NCI-H226 (cell line): ENCODE data around the gene KDF1.
"Not testable (repeated sequence)": the region's sequence is repeated elsewhere in the genome, so short reads cannot be mapped to it uniquely, and the experiment has no call there.

Experiments used
- DNase-seq: peaks from one replicate; pipeline ENCODE4 v3.0.0-alpha.2; 2015

Gene KDF1

DNA sequence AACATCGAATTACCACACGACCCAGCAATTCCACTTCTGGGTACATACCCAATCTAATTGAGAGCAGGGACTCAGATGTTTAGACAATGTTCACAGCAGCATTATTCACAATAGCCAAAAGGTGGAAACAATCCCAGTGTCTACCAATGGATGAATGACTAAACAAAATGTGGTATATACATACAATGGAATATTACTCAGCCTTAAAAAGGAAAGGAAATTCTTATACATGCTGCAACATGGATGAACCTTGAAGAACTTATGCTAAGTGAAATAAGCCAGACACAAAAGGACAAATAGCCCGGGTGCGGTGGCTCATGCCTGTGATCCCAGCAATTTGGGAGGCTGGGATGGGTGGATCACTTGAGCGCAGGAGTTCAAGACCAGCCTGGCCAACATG lies 6.9 kb downstream of the KDF1 start:
- DNase-seq: no peak

DNA sequence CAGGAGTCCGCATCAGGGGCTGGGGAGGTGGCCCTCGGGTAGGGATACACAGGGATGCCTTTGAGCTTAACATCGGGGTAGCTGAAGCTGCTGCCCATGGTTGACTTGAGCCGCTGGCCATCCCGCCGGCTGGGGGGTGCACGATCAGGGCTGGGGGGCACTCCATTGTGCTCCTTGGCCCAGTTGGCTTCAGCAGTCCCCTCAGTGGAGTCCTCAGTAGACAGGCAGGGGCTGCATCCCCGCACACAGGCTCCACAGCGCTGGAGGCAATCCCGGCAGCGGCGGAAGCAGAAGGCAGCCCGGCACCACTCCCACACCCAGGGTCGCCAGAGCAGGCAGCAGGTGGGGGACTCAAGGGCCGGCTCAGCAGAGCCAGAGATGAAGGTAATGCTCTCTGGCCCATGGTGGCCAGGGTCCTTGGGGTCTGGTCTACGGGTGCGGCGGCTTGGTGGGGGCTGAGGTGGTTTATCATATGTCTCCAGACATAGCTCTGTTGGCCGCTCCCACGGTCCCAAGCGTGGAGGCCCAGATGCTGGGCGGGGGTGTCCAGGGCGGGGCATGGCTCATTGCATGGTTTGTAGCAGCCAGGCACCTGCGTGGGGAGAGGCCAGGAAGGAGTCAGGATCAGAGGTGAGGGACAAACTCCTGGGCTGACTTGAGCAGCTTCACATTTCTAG lies 8.3 kb downstream of the KDF1 start:
- DNase-seq: no peak

DNA sequence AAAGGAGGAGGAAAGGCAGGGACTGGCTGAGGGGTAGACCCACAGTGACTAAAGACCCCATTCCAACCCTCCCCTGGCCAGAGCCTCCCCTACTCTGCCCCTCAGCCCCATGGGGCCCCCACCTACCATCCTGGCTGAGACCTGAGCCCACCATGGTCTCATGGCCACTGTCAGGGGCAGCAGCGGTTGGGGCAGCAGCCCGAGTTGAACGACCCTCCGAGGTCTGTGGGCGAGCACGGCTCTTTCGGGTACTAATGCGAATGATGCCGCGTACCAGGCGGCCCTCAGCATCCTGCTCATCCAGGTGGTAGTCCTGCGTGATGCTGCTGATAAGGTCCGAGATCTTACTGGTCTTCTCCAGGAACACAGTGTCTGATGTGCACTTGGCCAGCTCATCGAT lies 9.1 kb downstream of the KDF1 start:
- no peak for DNase-seq

DNA sequence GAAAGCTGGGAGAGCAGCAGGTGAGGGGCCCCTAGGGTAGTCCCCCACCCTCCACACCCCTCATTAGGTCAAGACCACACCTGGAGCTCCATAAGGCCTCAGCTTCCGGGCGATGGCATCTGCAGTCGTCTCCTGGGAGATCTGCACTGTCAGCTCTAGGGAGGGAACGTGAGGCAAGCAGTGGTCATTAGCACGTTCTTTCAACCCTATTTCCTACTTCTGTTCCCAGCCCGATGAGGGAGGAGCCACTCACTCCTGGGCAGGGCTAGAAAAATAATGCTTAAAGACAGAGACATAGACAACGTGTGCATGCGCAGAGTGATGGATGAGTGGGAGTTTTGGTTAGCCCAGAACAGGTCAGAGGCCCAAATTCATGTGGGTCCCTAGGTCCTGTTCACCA lies 9.7 kb downstream of the KDF1 start:
- no peak for DNase-seq

DNA sequence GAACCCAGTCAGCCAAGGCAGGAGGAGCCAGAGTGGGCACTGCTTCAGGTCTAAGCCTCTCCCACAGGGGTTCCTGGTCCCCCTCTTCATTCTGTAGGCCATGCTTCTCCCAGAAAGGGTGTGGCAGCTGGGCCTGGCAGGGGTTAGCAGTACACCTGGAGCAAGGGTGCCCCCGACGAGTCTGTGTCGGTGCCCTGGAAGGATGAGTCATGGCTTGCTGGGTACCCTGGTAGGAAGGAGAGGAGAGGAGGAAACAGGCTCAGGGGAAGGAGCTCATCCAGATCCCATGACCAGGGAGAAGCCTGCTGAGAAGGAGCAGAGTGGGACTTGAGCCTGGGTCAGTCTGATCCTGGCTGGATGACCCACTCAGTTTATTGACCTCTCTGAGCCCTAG lies 10.3 kb downstream of the KDF1 start:
- DNase-seq: no peak

DNA sequence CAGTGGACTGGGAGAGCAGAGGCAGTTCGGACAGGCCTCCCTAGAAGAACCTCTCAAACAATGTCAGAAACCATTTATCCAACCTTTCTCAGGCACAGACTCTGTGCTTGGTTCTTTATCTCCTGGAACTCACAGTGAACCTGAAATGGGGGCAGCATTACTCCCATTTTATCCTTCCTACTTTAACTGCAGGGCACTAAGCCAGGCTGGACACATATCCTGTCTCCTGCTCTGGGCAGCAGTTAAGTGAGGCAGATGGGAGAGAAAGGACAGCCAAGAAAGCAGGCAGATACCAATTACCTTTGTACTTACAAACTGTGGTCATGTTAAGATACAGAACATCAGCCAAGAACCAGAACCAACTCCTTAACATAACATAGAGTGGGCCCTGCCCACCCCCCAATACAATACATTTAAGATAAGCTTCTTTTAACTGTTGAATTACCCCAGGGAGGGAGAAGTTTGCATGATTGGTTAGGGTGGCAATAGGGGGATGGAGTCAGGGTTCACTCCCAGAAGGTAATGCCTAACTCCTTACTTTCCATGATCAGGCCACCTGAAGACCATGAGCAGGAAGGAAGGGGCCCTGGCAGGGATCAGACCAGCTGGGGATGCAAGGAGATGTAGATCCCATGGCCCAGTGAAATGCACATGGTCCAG lies 10.9 kb downstream of the KDF1 start:
- peak; percentile 14 for DNase-seq

DNA sequence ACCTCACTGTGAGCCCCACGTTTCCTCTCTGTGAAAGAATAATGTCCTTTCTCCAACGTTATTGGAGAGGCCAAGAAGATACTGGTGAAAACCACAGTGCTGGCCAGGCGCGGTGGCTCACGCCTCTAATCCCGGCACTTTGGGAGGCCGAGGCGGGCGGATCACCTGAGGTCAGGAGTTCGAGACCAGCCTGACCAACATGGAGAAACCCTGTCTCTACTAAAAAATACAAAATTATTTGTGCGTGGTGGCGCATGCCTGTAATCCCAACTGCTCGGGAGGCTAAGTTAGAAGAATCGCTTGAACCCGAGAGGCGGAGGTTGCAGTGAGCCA lies 11.6 kb downstream of the KDF1 start:
- not testable (repeated sequence) for DNase-seq

DNA sequence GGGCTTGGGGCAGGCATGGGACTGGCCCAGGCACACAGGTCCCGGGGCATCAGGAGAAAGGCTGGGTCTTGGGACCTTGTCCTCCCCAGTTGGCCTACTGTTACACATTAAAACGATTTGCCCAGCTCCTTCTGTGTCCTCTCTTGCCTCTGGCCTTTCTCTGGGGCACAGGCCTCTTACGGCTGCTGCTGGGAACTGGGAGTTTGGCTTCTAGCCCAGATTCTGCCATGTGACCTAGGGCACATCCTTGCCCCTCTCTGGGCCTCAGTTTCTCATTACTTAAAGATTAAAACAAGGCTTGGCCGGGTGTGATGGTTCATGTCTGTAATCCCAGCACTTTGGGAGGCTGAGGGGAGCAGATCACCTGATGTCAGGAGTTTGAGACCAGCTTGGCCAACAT lies 14.0 kb downstream of the KDF1 start:
- DNase-seq: no peak

DNA sequence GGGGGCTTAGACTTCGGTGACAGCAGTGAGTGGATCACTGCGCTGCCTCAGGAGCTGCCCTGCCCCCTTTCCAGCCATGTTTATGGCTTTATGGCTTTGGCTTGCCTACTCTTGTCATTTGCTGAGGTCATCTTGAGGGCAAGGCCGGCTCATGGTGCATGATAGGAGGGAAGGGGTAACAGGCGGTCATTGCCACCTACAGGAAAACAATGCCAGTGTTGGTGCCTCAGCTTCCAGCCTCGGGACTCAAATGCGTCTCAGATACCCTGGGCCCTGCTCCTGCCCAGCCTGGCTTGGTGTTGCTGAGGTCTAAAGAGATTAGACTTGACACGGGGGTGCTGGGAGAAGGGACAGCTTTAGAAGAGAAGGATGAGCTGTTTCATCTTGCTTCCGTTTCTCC lies 14.5 kb downstream of the KDF1 start:
- no peak for DNase-seq

DNA sequence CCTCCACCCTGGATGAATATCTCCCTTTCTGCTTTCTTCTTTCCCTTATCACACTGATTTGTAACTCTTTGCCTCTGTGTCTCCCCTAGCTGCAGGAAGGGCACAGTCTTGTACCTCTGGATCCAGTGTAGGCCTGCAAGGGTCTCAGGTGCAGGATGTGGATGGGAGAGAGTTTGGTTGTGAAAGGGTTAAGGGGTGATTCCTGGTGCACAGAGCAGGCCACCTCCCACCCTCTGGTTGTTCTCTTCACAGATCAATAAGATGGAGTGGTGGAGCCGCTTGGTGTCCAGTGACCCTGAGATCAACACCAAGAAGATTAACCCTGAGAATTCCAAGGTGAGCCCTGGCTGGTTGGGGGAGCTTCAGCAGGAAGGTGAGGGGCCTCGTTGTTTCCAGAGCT lies 15.1 kb downstream of the KDF1 start:
- no peak for DNase-seq

DNA sequence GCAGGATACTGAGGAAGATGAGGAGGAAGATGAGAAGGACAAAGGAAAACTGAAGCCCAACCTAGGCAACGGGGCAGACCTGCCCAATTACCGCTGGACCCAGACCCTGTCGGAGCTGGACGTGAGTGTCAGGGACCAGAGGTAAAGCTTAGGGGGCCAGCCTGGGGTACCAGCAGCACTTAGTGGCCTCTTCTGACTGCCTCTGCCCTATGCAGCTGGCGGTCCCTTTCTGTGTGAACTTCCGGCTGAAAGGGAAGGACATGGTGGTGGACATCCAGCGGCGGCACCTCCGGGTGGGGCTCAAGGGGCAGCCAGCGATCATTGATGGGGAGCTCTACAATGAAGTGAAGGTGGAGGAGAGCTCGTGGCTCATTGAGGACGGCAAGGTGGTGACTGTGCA lies 17.6 kb downstream of the KDF1 start:
- DNase-seq: no peak

DNA sequence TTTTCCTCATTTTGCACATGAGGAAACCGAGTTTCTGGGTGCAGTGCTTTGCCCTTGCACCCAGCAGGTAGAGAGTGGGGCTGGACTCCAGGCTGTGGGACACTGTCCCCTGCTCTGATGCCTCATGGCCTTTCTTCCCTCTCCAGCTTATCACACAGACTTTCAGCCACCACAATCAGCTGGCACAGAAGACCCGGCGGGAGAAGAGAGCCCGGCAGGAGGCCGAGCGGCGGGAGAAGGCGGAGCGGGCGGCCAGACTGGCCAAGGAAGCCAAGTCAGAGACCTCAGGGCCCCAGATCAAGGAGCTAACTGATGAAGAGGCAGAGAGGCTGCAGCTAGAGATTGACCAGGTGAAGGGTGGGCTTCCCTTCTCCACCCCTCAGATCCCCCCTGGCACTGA lies 19.0 kb downstream of the KDF1 start:
- no peak for DNase-seq

DNA sequence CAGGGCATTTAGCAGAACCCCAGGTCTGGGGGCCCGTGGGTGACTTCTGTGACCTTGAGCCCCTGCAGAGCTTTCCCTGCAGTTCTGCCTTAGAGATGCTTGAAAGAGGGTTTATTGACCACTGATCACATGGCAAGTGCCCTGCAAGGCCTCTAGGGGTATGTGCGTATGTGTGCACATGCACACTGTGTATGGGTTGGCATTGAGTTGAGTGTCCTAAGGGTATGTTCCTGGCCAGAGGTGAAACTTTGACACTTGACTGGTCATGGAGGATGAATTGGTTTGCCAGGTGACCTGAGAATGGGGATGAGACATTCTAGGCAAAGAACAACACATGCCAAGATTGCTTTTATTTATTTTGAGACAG lies 21.6 kb downstream of the KDF1 start:
- DNase-seq: no peak

DNA sequence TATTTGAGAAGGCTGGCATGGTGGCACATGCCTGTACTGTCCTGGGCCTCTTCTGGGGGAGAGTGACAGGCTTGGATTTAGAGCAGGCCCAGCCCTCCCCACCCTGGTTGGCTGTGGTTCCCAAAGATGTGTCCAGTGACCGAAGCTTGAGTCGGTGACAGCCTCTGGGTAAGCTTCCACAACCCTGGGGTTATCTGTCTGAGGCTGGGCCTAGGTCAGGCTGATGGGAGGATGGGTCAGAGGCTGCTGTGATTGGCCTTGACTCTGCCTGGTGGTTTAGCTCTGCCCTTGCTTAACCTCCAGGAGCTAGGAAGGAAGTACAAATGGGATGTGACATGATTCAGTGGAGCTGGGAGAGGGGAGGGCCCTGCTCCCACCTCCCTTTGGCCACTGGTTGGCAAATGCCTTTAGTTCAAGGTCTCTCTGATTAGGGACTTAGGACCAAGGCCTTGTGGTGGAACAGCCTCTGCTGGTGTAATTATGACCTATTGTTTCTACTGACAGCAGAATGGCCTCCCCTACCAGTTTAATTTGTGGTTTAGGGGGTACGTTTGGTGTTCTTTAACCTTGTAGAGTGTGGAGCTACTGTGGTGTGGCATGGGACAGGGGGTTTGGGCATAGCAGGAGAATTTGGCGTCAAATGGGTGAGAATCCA lies 22.1 kb downstream of the KDF1 start:
- no peak for DNase-seq

DNA sequence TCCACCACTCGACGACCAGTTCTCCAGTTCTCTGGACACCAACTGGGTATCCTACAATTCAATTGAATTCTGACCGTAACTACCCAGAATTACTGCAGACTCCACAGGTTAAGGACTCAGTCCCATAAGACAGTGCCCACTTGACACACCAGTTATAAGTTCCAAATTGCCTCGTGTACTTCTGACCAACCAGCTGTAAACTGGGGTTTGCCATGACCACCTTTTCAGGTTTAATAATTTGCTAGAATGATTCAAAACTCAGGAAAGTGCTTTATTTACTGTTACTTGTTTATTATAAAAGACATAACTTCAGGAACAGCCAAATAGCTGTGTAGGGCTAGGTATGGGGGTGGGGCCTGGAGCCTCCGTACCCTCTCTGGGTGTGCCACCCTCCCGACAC lies 23.4 kb downstream of the KDF1 start:
- DNase-seq: no peak

DNA sequence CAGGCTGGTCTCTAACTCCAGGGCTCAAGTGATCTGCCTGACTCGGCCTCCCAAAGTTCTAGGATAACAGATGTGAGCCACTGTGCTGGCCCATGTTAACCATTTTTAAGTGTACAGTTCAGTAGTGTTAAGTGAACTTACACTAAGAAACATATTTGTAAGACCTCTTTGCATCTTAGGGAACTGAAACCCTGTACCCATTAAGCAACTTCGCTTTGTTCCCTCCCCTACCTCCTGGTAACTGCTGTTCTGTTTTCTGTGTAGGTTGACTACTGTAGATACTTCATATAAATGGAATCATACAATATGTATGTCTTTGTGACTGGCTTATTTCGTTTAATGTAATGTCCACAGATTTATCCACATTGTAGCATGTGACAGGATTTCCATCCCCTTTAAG lies 27.7 kb downstream of the KDF1 start:
- no peak for DNase-seq

DNA sequence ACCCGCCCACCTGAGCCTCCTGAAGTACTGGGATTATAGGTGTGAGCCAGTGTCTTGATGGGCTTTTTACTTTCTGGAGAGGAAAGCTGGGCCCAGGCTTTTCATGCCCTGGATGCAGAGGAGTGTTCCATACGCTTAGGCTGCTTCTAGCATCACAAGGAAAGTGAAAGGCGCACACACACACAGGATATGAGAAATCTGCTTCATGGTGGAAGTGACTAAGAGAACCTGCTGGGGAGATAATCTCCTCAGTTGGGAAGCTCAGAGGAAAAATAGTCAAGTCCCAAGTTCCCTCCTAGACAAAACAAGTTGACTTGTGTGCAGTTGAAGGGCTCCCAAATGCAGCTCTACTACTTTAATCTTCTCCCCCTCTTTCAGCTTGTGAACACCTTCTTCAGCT lies 36.6 kb downstream of the KDF1 start:
- peak; percentile 67 for DNase-seq

DNA sequence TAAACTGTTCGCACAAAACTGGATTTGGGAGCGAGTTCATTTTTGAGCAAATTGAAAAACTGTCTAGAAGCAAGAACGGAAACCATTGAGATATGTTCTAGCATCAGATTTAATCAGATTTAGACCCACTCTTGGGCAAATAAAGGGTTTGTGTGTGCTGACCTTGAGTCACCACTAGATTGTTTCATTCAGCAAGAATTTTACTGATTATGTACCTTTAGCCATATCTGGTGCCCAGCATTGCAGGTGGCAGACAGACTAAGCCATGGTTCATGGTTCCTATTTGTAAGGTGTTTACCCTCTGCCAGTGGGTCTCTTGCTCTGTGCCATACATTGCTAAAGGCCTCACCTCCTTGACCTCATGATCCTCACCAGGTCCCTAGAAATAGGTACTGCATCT lies 37.4 kb downstream of the KDF1 start:
- DNase-seq: no peak

DNA sequence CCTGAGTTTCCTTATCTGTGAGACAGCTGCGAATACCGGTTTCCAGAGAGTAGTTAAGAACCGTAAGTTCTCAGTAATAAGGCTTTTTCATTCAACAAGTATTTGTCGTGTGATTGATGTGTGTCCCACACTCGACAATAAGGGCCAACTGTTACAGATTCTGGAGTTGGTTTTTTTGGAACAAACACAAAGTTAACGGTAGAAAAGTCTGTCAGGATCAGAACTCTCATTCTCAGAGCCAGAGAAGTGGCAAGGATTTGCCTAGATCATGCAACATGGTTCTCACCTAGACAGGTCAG lies 37.9 kb downstream of the KDF1 start:
- no peak for DNase-seq

DNA sequence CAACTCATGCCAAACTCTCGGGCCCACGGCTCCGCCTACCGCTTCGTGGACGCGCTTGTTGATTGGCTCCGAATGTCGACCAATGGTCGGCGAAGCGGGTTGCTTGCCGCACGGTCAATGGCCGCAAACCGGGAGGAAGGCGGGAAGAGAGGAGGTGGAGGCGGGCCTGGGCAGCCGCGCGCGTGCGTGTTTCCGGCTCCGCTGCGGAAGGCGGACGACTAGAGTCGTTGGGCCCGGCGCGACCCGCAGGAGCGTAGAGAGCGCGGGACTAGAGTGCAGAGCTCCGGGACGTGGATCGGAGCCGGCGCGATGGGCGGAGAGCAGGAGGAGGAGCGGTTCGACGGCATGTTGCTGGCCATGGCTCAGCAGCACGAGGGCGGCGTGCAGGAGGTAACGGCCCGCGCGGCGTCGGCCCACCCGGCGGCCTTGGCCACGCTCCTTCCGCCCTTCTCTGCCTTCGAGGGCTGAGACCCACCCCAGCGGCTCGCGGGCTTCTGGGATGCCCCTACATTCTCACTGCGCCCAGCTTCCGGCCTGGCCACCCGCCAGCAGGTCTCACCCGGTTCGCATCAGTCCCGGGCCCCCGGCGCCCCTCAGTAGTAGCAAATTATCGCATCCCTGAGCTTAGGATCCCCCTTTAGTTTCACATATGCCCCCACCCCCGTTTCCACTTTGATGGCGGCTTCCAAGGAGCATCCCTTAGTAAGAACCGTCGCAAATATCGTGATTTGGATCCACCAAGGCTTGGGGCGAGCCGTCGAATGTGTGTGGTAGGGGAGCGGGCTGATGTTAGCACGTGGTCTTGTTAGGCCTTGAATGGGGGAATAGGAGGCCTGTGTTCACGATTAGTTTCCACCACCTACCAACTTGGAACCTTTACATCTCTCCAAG lies 38.5 kb downstream of the KDF1 start, which contains the start of gene NUDC:
Gene NUDC (plus strand): TSS at position 204 of the 891 bp plus-strand sequence. CDS start 106 bp downstream, at position 310.
- peak; percentile 96 for DNase-seq

DNA sequence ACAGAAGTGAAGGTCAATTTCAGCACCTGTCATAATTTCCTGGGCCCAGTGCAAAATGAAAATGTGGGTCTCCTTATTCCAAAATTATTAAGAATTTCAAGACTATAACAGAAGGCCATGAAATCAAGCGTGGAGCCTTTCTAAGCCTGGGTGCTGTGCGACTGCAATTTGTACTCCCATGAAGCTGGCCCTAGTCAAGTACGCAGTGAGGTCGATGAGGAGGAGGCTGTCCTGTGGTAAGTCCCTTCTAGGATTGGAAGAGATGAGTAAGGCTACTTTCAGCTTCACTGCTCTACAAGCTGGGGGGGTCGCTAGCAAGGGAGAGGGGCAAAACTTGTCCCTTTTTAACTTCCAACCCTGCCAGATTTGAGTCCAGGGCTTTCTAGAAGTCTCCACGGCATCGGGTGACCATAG lies 39.1 kb downstream of the KDF1 start:
- DNase-seq: no peak

DNA sequence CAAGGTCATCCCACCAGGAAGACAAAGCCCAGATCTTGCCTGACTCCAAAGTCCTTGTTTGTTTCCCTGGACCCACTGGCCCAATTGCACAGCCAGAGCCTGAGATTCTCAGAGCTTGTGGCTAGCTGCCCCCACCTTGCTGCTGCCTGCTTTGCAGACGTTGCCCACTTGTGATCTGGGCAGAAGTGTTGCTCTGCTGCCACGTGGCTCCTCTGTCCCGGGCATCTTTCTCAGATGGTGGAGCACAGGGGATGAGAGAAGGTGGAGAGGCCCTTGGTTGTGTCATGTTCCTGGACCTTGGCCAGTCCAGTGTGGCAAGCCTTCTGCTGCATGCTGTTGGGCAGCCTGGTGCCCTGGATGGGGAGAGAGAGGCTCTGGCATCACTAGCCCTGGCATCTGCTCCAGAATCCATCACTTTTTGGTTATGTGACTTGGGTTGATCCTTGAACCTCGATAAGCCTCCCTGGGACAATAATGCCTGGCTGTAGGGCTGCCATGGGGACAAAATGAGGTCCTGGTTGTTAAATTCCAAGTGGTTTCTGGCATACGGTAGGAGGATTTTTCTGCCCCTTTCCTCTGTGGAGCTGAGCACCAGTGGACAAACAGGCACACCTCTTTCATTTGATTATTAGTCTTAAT lies 44.9 kb downstream of the KDF1 start:
- no peak for DNase-seq
